K562 (cell line): ENCODE data around the gene PLXDC1. TPM values are rescaled to one million over a fixed set of nuclear protein-coding genes. Genes with fewer than 3 reads are reported as not detected.

Experiments
- CBFA2T2 ChIP-seq: fragments of 450-650 bp; conservative IDR thresholded peaks from 2 replicates; pipeline ENCODE4 v1.6.1; 2017; ENCODE audit warnings: mild to moderate bottlenecking
- E2F3 ChIP-seq: fragments of 250-450 bp; sonication (Bioruptor Pico); IDR thresholded peaks from 2 replicates; pipeline ENCODE4 v1.4.0; 2020; ENCODE audit warnings: mild to moderate bottlenecking
- ELF2 ChIP-seq: fragments of 250-450 bp; sonication (Bioruptor Pico); IDR thresholded peaks from 2 replicates; pipeline ENCODE4 v1.5.0; 2021; ENCODE audit warnings: mild to moderate bottlenecking
- HDAC6 ChIP-seq: IDR thresholded peaks from 2 replicates; pipeline ENCODE4 v1.6.1; 2012; ENCODE audit warnings: low read depth, mild to moderate bottlenecking, control low read depth, inconsistent platforms, low read length, moderate library complexity
- MAFK ChIP-seq: IDR thresholded peaks from 2 replicates; pipeline ENCODE4 v1.6.1; 2011; ENCODE audit warnings: low read length, improper control_type of control experiment
- MIER1 ChIP-seq: fragments of 450-650 bp; IDR thresholded peaks from 2 replicates; pipeline ENCODE4 v1.6.1; 2016; ENCODE audit warnings: antibody characterized with exemption, mild to moderate bottlenecking, low read depth
- NCOR1 ChIP-seq: fragments of 450-650 bp; IDR thresholded peaks from 2 replicates; pipeline ENCODE4 v1.6.1; 2016; ENCODE audit warnings: mild to moderate bottlenecking, moderate library complexity
- NFRKB ChIP-seq: fragments of 450-650 bp; IDR thresholded peaks from 2 replicates; pipeline ENCODE4 v1.6.1; 2016; ENCODE audit warnings: low read depth
- PHF20 ChIP-seq: fragments of 450-650 bp; IDR thresholded peaks from 2 replicates; pipeline ENCODE4 v1.6.1; 2018; ENCODE audit not compliant: partially characterized antibody
- RAD21 ChIP-seq, 2 experiments: fragments of 250-450 bp in 1 of 2; fragments of 450-650 bp in 1 of 2; sonication (Bioruptor Pico) in 1 of 2; formaldehyde crosslinking in 1 of 2; IDR thresholded peaks in 1 of 2; conservative IDR thresholded peaks in 1 of 2; 2 replicates each; pipeline versions ENCODE4 v1.4.0 to v1.8.0; 2020 to 2022; ENCODE audit warnings: mild to moderate bottlenecking in 2 of 2, moderate library complexity in 1 of 2
- RBFOX2 ChIP-seq: fragments of 200-400 bp; formaldehyde crosslinking; IDR thresholded peaks from 2 replicates; pipeline ENCODE4 v1.6.1; 2017; ENCODE audit warnings: low read depth, mild to moderate bottlenecking, low read length, moderate library complexity
- RBM39 ChIP-seq: fragments of 200-400 bp; formaldehyde crosslinking; optimal IDR thresholded peaks from 2 replicates; pipeline ENCODE3; 2018; ENCODE audit warnings: low read depth, low read length
- SIX5 ChIP-seq, 2 experiments: IDR thresholded peaks; 2 replicates each; pipeline ENCODE4 v1.6.1; 2011; ENCODE audit warnings: low read length in 2 of 2, borderline replicate concordance in 1 of 2, low read depth in 1 of 2, mild to moderate bottlenecking in 1 of 2, moderate library complexity in 1 of 2; ENCODE audit not compliant: insufficient read depth in 1 of 2
- SMAD2 ChIP-seq: fragments of 150-350 bp; IDR thresholded peaks from 2 replicates; pipeline ENCODE4 v1.6.1; 2014; ENCODE audit warnings: low read depth, mild to moderate bottlenecking, low read length
- TAL1 ChIP-seq: fragments of 450-650 bp; IDR thresholded peaks from 2 replicates; pipeline ENCODE4 v1.6.1; 2016; ENCODE audit warnings: mild to moderate bottlenecking
- ZNF707 ChIP-seq: fragments of 250-450 bp; sonication (Bioruptor Pico); conservative IDR thresholded peaks from 2 replicates; pipeline ENCODE4 v1.8.0; 2022; ENCODE audit warnings: inconsistent platforms, mild to moderate bottlenecking, moderate library complexity
- polyA plus RNA-seq, 8 experiments: library from polyadenylated mRNA; depleted of rRNA in 4 of 8; stranded (reverse) in 5 of 8; unstranded in 3 of 8; fragments of >200 nt; fragmentation: Nextera tagmentation in 2 of 8; fragmentation: Illumina TruSeq in 1 of 8; extraction: Ambion mirVana in 2 of 8; extraction: Trizol in 1 of 8; gene quantifications; 2 replicates each; pipeline versions ENCODE4 v1.2.1 to v1.2.3, GENCODE V29; 2011 to 2014; ENCODE audit warnings: inconsistent platforms in 1 of 8, missing spikeins in 1 of 8
- total RNA-seq, 7 experiments: library from RNA; depleted of rRNA in 6 of 7; stranded (reverse); fragments of >200 nt in 6 of 7; fragmentation: Illumina TruSeq in 2 of 7; extraction: Trizol in 2 of 7; gene quantifications; 2 replicates each; pipeline versions ENCODE4 v1.2.1 to v1.2.3, GENCODE V29; 2011 to 2021; ENCODE audit warnings: low replicate concordance in 1 of 7
- TF ChIP-seq, protein P1 (sequence below): IDR thresholded peaks from 3 replicates; pipeline ENCODE4 v1.6.1; 2011; ENCODE audit warnings: borderline replicate concordance, mild to moderate bottlenecking; ENCODE audit not compliant: insufficient read length, insufficient read depth
- TF ChIP-seq, protein P2 (sequence below): sonication (generic); formaldehyde crosslinking; IDR thresholded peaks from 2 replicates; pipeline ENCODE4 v1.8.0; 2022; ENCODE audit warnings: mild to moderate bottlenecking, missing genetic modification reagents
- TF ChIP-seq, protein P3 (sequence below): fragments of 150-350 bp; IDR thresholded peaks from 2 replicates; pipeline ENCODE4 v1.6.1; 2014; ENCODE audit warnings: low read depth, mild to moderate bottlenecking, low read length, borderline replicate concordance
- TF ChIP-seq, protein P4 (sequence below): sonication (generic); formaldehyde crosslinking; IDR thresholded peaks from 2 replicates; pipeline ENCODE4 v1.8.1; 2023; ENCODE audit warnings: mild to moderate bottlenecking, missing genetic modification reagents

PLXDC1 gene
- total and polyA plus RNA-seq, 9 of the 15 experiments (the other 6 are each of a cell fraction or from before 2014, with no cell fraction given) = not detected

DNA sequence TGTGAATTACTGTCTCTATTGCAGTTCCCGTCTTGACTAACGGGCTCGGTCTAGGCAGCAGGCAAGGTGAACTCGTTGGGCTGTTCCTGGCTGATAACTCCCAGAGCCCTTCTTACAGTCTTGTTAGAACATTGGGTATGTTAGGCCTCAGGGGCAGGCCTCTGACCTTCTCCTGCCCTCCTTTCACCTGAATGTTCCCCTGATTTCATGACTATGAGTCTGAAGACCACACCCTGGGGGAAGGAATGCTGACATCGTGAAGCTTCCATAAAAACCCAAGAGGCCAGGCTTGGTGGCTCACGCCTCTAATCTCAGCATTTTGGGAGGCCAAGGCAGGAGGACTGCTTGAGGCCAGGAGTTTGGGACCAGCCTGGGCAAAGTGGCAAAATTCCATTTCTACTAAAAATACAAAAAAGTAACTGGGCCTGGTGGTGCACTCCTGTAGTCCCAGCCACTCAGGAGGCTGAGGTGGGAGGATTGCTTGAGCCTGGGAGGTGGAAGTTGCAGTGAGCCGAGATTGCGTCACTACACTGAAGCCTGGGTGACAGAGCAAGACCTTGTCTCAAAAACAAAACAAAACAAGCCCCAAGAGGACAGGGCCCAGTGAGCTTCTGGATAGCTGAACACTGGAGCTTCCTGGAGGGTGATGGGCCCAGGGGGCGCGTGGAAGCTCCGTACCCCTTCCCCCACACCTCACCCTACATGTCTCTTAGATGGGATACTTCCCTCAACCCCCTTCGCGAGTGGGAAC lies 136.5 kb downstream of the PLXDC1 start (continued):
- no peak for TF ChIP-seq RAD21 (CRISPR knock-in tag; conservative IDR thresholded peaks at IDR 0.05 in 1 of 2, IDR thresholded peaks at IDR 0.05 in 1 of 2)
- no peak for TF ChIP-seq ELF2 (CRISPR knock-in tag)
- TF ChIP-seq, protein P1, sequence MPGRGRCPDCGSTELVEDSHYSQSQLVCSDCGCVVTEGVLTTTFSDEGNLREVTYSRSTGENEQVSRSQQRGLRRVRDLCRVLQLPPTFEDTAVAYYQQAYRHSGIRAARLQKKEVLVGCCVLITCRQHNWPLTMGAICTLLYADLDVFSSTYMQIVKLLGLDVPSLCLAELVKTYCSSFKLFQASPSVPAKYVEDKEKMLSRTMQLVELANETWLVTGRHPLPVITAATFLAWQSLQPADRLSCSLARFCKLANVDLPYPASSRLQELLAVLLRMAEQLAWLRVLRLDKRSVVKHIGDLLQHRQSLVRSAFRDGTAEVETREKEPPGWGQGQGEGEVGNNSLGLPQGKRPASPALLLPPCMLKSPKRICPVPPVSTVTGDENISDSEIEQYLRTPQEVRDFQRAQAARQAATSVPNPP = no peak
- no peak for TF ChIP-seq HDAC6
- TF ChIP-seq MAFK = no peak
- TF ChIP-seq RBM39 = no peak
- no peak for TF ChIP-seq ZNF707 (CRISPR knock-in tag)
- TF ChIP-seq CBFA2T2 = no peak
- TF ChIP-seq SIX5 (IDR thresholded peaks at IDR 0.05; ENCODE audit: borderline replicate concordance in 1 of 2, insufficient read depth in 1 of 2, low read depth in 1 of 2, low read length in 2 of 2) = no peak
- TF ChIP-seq PHF20 = no peak
- TF ChIP-seq SMAD2 = no peak
- TF ChIP-seq NCOR1 = 0 out of 2 replicates have a peak, but pooled peaks have one; percentile 14
- TF ChIP-seq NFRKB = peak; percentile 73
- peak; percentile 47 for TF ChIP-seq RBFOX2
- TF ChIP-seq, protein P2, sequence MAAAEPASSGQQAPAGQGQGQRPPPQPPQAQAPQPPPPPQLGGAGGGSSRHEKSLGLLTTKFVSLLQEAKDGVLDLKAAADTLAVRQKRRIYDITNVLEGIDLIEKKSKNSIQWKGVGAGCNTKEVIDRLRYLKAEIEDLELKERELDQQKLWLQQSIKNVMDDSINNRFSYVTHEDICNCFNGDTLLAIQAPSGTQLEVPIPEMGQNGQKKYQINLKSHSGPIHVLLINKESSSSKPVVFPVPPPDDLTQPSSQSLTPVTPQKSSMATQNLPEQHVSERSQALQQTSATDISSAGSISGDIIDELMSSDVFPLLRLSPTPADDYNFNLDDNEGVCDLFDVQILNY (CRISPR knock-in tag) = no peak
- TF ChIP-seq, protein P3, sequence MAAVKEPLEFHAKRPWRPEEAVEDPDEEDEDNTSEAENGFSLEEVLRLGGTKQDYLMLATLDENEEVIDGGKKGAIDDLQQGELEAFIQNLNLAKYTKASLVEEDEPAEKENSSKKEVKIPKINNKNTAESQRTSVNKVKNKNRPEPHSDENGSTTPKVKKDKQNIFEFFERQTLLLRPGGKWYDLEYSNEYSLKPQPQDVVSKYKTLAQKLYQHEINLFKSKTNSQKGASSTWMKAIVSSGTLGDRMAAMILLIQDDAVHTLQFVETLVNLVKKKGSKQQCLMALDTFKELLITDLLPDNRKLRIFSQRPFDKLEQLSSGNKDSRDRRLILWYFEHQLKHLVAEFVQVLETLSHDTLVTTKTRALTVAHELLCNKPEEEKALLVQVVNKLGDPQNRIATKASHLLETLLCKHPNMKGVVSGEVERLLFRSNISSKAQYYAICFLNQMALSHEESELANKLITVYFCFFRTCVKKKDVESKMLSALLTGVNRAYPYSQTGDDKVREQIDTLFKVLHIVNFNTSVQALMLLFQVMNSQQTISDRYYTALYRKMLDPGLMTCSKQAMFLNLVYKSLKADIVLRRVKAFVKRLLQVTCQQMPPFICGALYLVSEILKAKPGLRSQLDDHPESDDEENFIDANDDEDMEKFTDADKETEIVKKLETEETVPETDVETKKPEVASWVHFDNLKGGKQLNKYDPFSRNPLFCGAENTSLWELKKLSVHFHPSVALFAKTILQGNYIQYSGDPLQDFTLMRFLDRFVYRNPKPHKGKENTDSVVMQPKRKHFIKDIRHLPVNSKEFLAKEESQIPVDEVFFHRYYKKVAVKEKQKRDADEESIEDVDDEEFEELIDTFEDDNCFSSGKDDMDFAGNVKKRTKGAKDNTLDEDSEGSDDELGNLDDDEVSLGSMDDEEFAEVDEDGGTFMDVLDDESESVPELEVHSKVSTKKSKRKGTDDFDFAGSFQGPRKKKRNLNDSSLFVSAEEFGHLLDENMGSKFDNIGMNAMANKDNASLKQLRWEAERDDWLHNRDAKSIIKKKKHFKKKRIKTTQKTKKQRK = no peak
- no peak for TF ChIP-seq E2F3
- peak; percentile 29; the same call in 1 of the 2 replicates for TF ChIP-seq TAL1
- no peak for TF ChIP-seq MIER1
- TF ChIP-seq, protein P4, sequence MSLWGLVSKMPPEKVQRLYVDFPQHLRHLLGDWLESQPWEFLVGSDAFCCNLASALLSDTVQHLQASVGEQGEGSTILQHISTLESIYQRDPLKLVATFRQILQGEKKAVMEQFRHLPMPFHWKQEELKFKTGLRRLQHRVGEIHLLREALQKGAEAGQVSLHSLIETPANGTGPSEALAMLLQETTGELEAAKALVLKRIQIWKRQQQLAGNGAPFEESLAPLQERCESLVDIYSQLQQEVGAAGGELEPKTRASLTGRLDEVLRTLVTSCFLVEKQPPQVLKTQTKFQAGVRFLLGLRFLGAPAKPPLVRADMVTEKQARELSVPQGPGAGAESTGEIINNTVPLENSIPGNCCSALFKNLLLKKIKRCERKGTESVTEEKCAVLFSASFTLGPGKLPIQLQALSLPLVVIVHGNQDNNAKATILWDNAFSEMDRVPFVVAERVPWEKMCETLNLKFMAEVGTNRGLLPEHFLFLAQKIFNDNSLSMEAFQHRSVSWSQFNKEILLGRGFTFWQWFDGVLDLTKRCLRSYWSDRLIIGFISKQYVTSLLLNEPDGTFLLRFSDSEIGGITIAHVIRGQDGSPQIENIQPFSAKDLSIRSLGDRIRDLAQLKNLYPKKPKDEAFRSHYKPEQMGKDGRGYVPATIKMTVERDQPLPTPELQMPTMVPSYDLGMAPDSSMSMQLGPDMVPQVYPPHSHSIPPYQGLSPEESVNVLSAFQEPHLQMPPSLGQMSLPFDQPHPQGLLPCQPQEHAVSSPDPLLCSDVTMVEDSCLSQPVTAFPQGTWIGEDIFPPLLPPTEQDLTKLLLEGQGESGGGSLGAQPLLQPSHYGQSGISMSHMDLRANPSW (CRISPR knock-in tag) = no peak
